Neural progenitor cell (in vitro differentiated cells): Measurements from ENCODE around the gene C3orf22.

ENCODE experiments used
- EZH2 ChIP-seq: fragments of 200-600 bp; sonication (generic); IDR thresholded peaks from 2 replicates; pipeline ENCODE4 v1.6.1; 2017; ENCODE audit warnings: antibody characterized with exemption, mild to moderate bottlenecking, moderate library complexity
- EZH2phosphoT487 ChIP-seq: fragments of 200-600 bp; sonication (generic); IDR thresholded peaks from 2 replicates; pipeline ENCODE4 v1.6.1; 2017; ENCODE audit warnings: antibody characterized with exemption

DNA sequence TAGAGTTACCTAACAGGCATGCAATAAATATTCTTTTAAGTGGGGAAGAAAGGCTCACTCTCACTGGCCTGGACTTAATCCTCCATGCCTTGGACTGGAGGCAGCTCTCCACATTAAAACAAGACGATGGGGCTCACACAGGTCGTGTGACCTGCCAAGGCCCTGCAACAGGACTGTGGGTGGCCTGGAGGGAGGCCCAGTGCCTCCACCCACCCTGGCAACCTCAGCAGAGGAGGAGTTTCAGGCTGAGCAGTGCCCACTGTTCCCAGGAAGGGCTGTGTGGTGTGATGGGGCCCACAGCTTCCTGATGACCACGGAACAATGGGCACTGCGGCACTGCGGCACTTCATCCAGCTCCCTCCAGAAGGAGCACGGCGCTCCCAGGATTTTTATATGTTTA is 46.7 kb downstream of the C3orf22 start:
- TF ChIP-seq EZH2 = no peak
- no peak for TF ChIP-seq EZH2phosphoT487
